Thyroid gland (tissue), 4 donors: ENCODE measurements around the gene EPHX1. TPM values are rescaled to one million over a fixed set of nuclear protein-coding genes. Genes with fewer than 3 reads are reported as not detected.
"Not testable (repeated sequence)": the region's sequence is repeated elsewhere in the genome, so short reads cannot be mapped to it uniquely, and the experiment has no call there.

Experiments
- DNase-seq, 2 donors: peaks; one replicate each; pipeline ENCODE4 v3.0.0-alpha.2; 2019
- H3K27ac ChIP-seq, 3 donors: fragments of 200-600 bp; sonication (generic); 1 replicate in 2 of 3; 2 replicates in 1 of 3; pipeline ENCODE4 v1.5.1; 2016 to 2019; ENCODE audit warnings: mild to moderate bottlenecking in 1 of 3, moderate library complexity in 1 of 3
- H3K27me3 ChIP-seq: fragments of 200-600 bp; sonication (generic); one replicate; pipeline ENCODE4 v1.5.1; 2019
- H3K36me3 ChIP-seq, 2 donors: fragments of 200-600 bp; sonication (generic); one replicate each; pipeline ENCODE4 v1.5.1; 2016 to 2019
- H3K4me1 ChIP-seq, 2 donors: fragments of 200-600 bp; sonication (generic); one replicate each; pipeline ENCODE4 v1.5.1; 2017 to 2019
- H3K4me3 ChIP-seq, 3 donors: fragments of 200-600 bp; sonication (generic); replicated peaks in 1 of 3; 1 replicate in 2 of 3; 2 replicates in 1 of 3; pipeline ENCODE4 v1.5.1; 2016; ENCODE audit warnings: mild to moderate bottlenecking in 1 of 3
- H3K9me3 ChIP-seq: fragments of 200-600 bp; sonication (generic); one replicate; pipeline ENCODE4 v1.5.1; 2017
- POLR2A ChIP-seq, 2 donors: fragments of 450-650 bp; IDR thresholded peaks; one replicate each; pipeline ENCODE4 v1.6.1; 2017; ENCODE audit warnings: antibody characterized with exemption in 2 of 2, mild to moderate bottlenecking in 2 of 2, moderate library complexity in 1 of 2
- WGBS, 2 donors: methylation state at CpG; one replicate each; pipeline ENCODE4 v1.1.5; 2017; 5-methylcytosine and 5-hydroxymethylcytosine counted together
- intact Hi-C: fragments of 100-400 bp; cut with DNase I; formaldehyde crosslinking; loops from one replicate; pipeline ENCODE4 v1.15.1; 2023
- total RNA-seq, 4 donors: library from RNA; depleted of rRNA; stranded (reverse); fragments of >200 nt; gene quantifications; one replicate each; pipeline ENCODE4 v1.2.3, GENCODE V29; 2016
- TF ChIP-seq, protein P1 (sequence below), 6 experiments: fragments of 200-600 bp in 3 of 6; fragments of 450-650 bp in 3 of 6; sonication (generic) in 3 of 6; IDR thresholded peaks; one replicate each; pipeline ENCODE4 v1.5.1; 2016 to 2019; ENCODE audit warnings: antibody characterized with exemption in 6 of 6, mild to moderate bottlenecking in 2 of 6, inconsistent platforms in 1 of 6, moderate library complexity in 1 of 6

Gene EPHX1
- total RNA-seq, 4 donors from 2014 or later: 297 to 533 (median 441) TPM

- Histone ChIP-seq H3K27ac (no peak overlapping the region), H3K27me3 (no peaks in the 10 kb centered on the region), H3K36me3 (peaks cover 11 to 13% of the 10 kb centered on the region in 2 donors), H3K4me3 (no peak overlapping the region), H3K4me1 (peaks cover 33 to 36% of the 10 kb centered on the region in 2 donors), H3K9me3 (no peaks in the 10 kb centered on the region)
- no peak for TF ChIP-seq POLR2A (IDR thresholded peaks at IDR 0.05)
- TF ChIP-seq, protein P1, sequence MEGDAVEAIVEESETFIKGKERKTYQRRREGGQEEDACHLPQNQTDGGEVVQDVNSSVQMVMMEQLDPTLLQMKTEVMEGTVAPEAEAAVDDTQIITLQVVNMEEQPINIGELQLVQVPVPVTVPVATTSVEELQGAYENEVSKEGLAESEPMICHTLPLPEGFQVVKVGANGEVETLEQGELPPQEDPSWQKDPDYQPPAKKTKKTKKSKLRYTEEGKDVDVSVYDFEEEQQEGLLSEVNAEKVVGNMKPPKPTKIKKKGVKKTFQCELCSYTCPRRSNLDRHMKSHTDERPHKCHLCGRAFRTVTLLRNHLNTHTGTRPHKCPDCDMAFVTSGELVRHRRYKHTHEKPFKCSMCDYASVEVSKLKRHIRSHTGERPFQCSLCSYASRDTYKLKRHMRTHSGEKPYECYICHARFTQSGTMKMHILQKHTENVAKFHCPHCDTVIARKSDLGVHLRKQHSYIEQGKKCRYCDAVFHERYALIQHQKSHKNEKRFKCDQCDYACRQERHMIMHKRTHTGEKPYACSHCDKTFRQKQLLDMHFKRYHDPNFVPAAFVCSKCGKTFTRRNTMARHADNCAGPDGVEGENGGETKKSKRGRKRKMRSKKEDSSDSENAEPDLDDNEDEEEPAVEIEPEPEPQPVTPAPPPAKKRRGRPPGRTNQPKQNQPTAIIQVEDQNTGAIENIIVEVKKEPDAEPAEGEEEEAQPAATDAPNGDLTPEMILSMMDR (IDR thresholded peaks at IDR 0.05): no peak
- no peak for DNase-seq
- intact Hi-C loops: no loop called here
- WGBS, 2 donors: 90 to 96% methylated on average over 1 of the region's 1 CpG
Measured at GRCh38 chr1:225780630-225781029, 29.3 kb upstream of the EPHX1 start.

DNA sequence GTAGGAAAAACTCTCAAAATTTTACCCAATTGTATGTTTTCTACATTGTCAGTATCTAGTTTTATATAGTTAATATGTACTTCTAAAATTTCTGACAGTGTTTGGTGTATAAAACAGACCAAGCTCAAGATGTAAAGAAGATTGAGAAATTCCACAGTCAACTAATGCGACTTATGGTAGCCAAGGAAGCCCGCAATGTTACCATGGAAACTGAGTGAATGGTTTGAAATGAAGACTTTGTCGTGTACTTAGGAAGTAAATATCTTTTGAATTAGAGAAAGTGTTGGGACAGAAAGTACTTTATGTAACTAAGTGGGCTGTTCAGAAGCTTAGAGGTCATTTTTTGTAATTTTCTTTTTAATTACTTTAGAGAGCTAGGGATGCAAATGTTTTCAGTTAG, 20.8 kb upstream of the EPHX1 start:
- intact Hi-C loops, H3K27me3 ChIP-seq, H3K27ac ChIP-seq, H3K4me3 ChIP-seq, DNase-seq, H3K4me1 ChIP-seq, H3K9me3 ChIP-seq: not testable (repeated sequence)
- 87 to 91% methylated on average over 3 of the region's 3 CpGs for WGBS, 2 donors
- peaks cover 46 to 52% of the 10 kb centered on the region in 2 donors for H3K36me3 ChIP-seq

- Histone ChIP-seq H3K9me3 (no peaks in the 10 kb centered on the region), H3K27ac (no peak overlapping the region), H3K4me1 (no peaks in the 10 kb centered on the region), H3K36me3 (peaks cover 5 to 11% of the 10 kb centered on the region in 2 donors), H3K27me3 (no peaks in the 10 kb centered on the region), H3K4me3 (no peak overlapping the region)
- intact Hi-C loops: no loop called here
- 97 to 98% methylated on average over 4 of the region's 4 CpGs for WGBS, 2 donors
- TF ChIP-seq, protein P1 (IDR thresholded peaks at IDR 0.05): no peak
- TF ChIP-seq POLR2A (IDR thresholded peaks at IDR 0.05): no peak
- no peak for DNase-seq
Measured at GRCh38 chr1:225794954-225795353, 15.0 kb upstream of the EPHX1 start.

- H3K27me3 ChIP-seq, H3K9me3 ChIP-seq, H3K27ac ChIP-seq, H3K4me1 ChIP-seq, intact Hi-C loops, H3K4me3 ChIP-seq, DNase-seq, H3K36me3 ChIP-seq: not testable (repeated sequence)
- 95% methylated on average over 15 to 18 of the region's 18 CpGs for WGBS, 2 donors
Measured at GRCh38 chr1:225796097-225796496, 13.8 kb upstream of the EPHX1 start.

DNA sequence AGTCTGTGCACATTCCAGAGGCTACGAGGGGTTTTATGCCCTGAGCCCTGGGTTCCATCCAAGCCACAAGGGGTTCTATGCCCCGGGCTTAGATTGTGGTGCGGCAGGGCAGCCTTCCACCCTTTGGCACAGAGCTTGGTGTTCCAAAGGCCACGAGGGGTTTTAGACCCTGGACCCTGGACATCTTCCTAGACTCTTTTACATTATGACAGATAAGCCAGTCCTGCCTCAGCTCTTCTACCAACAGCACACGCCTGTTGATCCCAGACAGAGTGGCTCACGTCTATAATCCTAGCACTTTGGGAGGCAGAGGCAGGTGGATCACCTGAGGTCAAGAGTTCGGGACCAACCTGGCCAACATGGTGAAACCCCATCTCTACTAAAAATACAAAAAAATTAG, 8.8 kb upstream of the EPHX1 start:
- H3K36me3 ChIP-seq, H3K27ac ChIP-seq, H3K9me3 ChIP-seq, H3K4me1 ChIP-seq, H3K4me3 ChIP-seq, DNase-seq, intact Hi-C loops, H3K27me3 ChIP-seq: not testable (repeated sequence)
- 95 to 97% methylated on average over 7 of the region's 7 CpGs for WGBS, 2 donors

DNA sequence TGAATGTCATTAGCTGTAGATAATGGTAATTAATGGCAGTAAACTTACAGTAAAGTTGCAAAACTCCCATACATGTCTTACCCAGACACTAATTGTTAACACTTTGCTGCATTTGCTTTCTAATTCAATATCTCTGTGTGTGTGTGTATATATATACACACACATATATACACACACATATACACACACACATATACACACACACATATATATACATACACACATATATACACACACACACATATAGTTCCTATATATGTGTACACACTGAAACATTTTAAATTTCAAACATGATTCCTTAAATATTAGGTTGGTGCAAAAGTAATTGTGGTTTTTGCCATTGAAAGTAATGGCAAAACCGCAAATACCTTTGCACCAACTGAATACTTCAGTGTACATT, 3.7 kb upstream of the EPHX1 start:
- no peak for DNase-seq
- no peaks in the 10 kb centered on the region for H3K36me3 ChIP-seq
- H3K4me3 ChIP-seq: no peak overlapping the region
- H3K9me3 ChIP-seq: no peaks in the 10 kb centered on the region
- TF ChIP-seq POLR2A (IDR thresholded peaks at IDR 0.05): no peak
- TF ChIP-seq, protein P1 (IDR thresholded peaks at IDR 0.05): no peak
- no peak overlapping the region for H3K27ac ChIP-seq
- peaks cover 4 to 7% of the 10 kb centered on the region in 2 donors for H3K4me1 ChIP-seq
- intact Hi-C loops: no loop called here
- WGBS, 2 donors: 95% methylated on average over 1 of the region's 1 CpG
- no peaks in the 10 kb centered on the region for H3K27me3 ChIP-seq

GRCh38 chr1:225806736-225807135, 3.2 kb upstream of the EPHX1 start:
- H3K27ac ChIP-seq, H3K4me3 ChIP-seq, H3K36me3 ChIP-seq, intact Hi-C loops, DNase-seq, H3K9me3 ChIP-seq, H3K27me3 ChIP-seq: not testable (repeated sequence)
- H3K4me1 ChIP-seq: peaks cover 9 to 11% of the 10 kb centered on the region in 2 donors
- WGBS, 2 donors: 96 to 97% methylated on average over 3 of the region's 3 CpGs
